Activated gamma-delta T cell treated with anti-CD3 and anti-CD28 coated beads, Interleukin-2, amount 50 U/mL, for 16 hours (primary cell): Measurements from ENCODE around the gene PARL.

Experiments
- DNase-seq: peaks from one replicate; pipeline ENCODE4 v3.0.0-alpha.2; 2020; ENCODE audit warnings: low read depth

PARL gene

DNA sequence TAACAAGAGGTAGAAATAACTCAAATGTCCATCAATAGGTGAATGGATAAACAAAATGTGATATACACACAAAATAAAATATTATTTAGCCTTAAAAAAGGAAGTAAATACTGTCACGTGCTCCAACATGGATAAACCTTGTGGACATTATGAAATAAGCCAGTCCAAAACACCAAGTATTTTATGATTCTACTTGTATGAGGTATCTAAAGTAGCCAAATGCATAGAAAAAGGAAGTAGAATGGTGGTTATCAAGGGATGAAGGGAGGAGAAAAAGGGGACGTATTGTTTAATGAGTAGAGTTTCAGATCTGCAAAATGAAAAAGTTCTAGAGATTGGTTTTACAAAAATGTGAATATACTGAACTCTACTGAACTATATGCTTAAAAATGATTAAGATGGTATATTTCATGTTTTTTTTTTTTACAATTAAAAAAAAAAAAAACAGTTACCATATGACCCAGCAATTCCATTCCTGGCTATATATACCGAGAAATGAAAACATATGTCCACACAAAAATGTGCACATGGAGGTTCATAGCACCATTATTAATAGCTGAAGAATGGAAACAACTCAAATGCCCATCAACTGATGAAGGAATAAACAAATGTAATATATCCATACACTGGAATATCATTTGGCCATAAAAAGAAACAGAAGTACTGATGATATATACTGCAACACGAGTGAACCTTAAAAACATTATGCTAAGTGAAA lies 30.2 kb downstream of the PARL start:
- DNase-seq, result no peak

DNA sequence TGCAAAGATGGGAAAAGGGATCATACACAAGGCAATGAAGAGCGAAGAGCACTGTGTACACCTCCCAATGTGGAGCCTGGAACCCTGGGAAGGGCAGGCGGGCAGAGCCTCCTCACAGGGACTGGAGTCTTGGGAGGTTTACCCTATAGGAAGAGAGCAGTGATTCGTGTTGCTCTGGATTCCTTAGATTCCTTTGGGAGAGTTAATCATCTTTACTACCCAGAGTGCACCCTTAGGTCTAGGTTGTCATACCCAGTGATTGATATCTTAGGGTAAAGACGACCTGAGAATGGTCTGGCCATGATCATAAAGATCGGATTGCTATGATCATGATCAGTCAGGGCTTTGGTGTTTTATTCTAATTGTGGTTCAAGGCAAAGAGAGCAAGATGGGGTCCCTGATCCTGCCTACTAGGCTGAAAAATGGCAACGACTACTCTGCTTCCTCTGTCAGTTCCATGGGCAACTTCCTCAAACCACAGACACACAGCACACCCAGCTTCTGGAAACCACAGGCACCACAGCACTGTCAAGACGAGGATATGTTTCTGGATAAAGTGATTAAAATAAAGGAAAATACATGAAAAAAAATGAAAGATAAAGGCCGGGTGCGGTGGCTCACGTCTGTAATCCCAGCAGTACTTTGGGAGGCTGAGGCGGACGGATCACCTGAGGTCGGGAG lies 38.9 kb downstream of the PARL start:
- no peak for DNase-seq

DNA sequence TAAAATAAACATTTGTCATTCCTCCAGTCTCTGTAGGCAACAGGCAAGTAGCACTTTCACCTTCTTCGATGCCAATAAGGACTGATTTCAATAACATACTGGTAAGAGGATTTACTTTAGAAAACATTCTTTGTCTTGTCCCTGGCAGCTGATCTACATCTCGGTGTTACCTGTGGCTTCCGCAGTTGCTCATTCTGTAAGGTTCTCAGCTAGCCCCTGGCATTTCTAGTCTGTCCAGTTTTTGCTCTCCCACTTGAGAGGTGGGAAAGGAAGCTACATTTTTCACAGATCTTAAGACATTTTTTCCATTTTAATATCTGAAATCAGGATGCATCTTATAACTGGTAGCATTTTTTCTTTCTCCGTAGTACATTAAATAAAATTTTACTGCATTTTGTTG lies 39.6 kb downstream of the PARL start:
- DNase-seq, result no peak

- no peak for DNase-seq
Observed at GRCh38 chr3:183844606-183845005, 40.1 kb downstream of the PARL start.

DNA sequence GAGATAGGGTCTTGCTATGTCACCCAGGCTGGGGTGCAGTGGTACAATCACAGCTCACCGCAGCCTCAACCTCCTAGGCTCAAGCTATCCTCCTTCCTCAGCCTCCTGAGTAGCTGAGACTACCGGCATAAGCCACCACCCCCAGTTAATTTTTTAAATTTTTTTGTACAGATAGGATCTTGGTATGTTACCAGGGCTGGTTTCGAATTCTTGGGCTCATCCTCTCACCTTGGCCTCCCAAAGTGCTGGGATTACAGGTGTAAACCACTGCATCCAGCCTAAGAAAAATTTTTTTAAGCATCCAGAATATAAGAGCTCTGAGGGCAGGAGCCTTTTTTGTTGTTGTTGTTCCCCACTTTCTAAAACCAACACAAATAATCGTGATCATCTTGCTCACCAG lies 44.9 kb downstream of the PARL start:
- no peak for DNase-seq

DNA sequence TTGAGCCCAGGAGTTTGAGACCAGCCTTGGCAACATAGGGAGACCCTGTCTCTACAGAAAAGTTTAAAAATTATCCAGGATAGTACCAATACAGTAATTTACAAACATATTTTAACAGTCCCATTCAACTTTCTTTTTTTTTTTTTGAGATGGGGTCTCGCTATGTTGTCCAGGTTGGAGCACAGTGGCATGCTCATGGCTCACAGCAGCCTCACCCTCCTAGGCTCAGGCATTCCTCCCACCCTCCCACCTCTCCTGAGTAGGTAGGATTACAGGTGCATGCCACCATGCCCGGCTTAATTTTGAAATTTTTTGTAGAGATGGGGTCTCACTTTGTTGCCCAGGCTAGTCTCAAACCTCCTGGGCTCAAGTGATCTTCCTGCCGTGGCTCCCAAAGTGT lies 46.8 kb downstream of the PARL start:
- DNase-seq, result no peak

DNA sequence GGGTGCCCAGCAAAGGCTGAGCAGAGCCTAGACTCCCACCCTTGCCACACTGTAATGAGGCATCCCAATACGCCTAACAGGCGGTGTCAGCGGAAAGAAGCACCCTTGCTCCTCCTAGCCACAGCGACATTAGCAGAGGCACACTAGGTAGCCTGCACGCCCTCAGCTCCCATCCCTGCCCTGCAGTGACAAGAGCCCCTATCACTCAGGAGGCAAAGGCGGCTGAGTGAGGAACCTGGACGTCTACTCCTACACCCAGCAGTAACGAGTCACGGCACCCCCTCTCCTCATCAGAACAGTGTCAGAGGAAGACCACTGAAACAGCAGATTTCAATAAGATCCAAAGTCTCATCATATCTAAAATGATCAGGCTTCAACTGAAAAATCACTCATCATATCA lies 47.3 kb downstream of the PARL start:
- DNase-seq, result no peak

DNA sequence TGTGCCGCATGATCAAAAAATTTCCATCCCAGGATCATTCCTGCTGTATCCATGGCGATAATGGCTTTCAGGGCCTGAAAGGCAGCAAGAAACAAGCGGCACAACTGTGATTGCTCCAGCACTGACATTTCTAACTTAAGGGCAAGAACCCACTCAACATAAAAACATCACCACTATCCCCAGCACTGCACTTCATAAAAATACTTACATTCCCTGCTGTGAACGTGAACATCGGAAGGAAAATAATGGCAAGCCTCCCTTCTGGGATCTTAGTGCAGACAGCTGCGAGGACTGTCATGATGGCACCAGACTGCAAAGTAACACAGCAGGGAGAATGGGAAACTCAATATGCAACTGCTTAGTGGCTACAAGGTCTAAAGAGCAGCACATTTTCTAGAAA lies 51.2 kb downstream of the PARL start:
- DNase-seq, result no peak

DNA sequence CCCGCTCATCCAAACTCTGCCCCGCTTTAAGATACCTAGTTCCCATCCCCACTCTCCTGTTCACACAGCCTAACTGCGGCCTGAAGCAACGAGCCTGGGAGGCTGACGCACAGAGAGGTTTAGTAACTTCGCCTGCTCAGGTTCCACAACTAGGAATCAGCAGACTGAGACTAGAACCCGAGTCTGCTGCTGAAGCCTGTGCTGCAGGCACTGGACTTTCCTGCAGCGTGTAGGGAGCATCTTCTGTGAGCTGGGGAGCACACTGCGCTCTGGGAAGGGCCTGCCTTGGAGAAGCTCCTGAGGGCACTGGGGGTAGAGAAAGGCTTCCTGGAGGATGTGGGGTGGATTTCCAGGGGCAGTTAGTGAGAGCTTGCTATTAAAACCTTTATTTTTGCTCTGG lies 54.5 kb downstream of the PARL start:
- DNase-seq, result no peak

DNA sequence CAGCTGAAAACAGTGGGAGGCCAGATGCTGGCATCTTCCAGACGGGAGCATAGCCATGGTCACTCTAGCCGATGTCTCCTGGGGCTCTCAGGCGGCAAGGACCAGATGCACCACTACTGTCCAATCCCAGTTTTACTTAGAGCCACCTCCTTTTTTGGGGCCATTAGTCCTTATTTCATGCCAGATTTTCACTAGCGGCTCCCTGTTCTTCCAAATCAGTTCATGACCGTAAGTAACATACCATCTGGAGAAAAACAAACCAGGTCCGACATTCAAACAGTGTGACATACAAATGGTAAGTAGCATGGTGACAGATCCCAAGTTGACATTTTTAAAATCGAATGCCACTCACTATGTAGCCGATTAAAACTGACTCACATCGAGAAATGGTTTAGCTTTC lies 55.2 kb downstream of the PARL start:
- no peak for DNase-seq

DNA sequence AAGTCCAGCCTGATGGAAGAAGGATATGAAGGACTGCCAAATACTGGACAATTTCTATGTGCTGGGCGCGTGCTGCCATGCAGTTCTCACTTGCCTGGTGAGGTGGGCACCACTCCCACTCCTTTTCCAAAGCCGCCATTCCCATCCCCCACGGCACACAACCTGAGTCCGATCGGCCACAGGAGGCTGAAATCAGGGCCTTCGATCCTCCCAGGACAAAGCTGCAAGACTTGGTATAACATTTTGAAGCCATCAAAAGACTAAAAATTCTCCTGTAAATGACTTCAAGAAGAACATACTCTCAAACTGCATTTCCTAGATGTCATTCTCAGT lies 56.2 kb downstream of the PARL start:
- no peak for DNase-seq

- no peak for DNase-seq
Observed at GRCh38 chr3:183827809-183828537, 56.7 kb downstream of the PARL start.

- no peak for DNase-seq
Observed at GRCh38 chr3:183826448-183827250, 58.0 kb downstream of the PARL start.

GRCh38 chr3:183825456-183826161 lies 59.1 kb downstream of the PARL start, which contains the start of gene MAP6D1:
Gene MAP6D1 (minus strand): TSS chr3:183825577. CDS start chr3:183825547, 30 bp downstream.
- peak; percentile 31 for DNase-seq

DNA sequence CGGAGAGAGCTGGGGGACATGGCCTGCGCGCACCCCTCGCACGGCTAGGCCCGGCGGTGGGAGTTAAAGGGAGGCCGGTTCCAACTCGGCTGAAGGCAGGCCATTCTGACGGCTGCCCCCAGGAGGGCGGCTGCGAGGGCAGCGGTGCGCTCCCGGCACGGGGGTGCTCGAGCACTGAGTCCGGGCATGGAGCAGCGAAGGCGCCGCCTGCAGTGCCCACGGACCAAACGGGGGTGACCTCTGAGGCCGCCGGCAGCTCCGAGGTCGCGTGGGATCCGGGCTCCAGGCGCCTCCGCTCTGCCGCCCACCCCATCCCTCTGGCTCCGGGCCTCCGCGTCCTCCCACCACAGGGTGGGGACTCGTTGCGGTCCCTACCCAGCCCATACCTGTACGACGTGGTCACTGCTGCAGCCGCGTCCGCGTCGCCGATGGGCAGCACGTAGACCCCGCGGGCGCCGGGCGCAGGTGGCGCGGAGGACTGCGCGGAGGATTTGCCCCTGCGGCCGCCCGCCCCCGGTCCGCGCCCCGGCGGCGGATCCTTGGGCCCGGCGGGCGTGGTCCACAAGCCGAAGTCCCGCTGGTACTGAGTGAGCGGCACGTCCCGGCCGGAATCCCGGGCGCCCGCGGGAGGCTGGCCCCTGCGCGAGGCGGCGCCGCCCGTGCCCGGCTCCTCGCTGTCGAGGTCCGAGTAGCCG lies 59.8 kb downstream of the PARL start:
- no peak for DNase-seq

GRCh38 chr3:183823963-183824362 lies 60.7 kb downstream of the PARL start:
- no peak for DNase-seq

GRCh38 chr3:183822631-183823030 lies 62.0 kb downstream of the PARL start:
- no peak for DNase-seq

DNA sequence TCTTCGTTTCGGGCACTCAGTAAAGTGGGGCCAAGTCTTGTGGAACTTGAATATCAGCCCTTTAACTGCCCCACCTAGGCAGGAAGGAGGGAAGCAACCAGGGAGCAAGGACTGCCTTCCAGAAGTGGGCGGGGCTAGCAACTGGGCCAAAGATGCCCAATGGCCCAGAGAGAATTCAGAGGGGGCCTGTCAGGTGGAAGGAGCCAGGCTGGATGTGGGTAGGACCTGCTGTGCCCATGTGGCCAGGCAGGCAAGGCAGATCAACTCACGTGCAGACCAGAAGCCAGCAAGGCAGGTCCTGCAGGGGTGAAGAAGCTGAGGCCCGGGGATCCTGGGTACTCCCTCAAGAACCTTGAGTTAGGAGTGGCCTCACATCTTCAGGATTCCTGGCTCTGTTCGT lies 64.8 kb downstream of the PARL start:
- DNase-seq, result no peak

DNA sequence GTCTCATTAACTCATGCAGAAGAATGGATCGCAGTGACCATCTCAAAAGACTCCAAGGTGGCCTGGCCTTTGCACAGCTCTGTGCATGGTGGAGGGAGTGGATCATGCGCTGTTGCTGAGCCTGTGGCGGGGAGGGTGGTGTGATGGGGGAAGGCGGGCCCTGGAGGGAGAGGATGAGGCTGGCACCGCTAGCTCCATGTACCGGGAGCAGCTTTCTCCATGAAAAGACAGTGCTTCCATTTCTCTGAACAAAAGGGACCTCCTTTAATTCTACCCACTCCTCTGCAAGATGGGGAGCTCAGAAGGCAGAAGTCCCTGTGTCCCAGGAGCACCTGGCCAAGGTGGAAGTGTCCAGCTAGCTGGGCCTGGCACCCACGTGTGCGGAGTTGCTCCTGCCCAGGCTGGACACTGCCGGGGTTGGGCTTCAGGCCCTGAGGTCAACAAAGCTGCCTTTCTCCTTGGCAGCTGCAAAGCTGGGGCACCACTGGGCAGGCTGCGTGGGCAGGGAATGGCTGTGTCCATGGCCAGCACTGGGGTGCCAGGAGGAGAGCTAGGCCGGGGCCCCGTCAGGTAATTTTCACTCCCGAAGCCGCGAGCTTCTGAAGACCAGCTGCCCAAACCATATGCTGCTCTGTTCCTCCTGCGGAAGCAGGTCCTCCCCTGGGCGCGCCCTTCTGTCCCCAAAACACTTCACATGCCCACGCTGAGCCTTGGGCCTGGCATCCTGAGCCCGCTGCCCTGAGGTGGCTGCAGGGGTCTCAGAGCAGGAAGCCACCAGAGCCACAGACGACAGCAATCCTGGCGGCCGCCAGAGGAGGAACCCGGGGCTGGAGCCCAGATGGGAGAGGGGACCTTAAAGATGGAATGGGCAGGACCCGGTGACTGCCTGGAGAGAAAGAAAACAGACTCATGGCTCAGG lies 65.7 kb downstream of the PARL start:
- no peak for DNase-seq

- DNase-seq, result no peak
Observed at GRCh38 chr3:183818041-183818620, 66.5 kb downstream of the PARL start.
